ENCODE results near the gene CIAO3.
"Not testable (repeated sequence)": the region's sequence is repeated elsewhere in the genome, so short reads cannot be mapped to it uniquely, and the experiment has no call there.

The CIAO3 gene

GRCh38 chr16:716200-716568 is 24.6 kb downstream of the CIAO3 start:
- no peak for DNase-seq (ENCODE audit: low read depth, low spot score)
- WGBS (ENCODE audit: insufficient coverage, insufficient read length) = no CpG with 5 or more reads among the region's 12 CpGs
- Histone ChIP-seq H3K27ac (ENCODE audit: low read length) (no peak overlapping the region), H3K27me3 (ENCODE audit: control insufficient read depth, insufficient read depth, low read length) (peaks cover 2% of the 10 kb centered on the region; the same call in 1 of the 2 replicates), H3K9me3 (ENCODE audit: control insufficient read depth, insufficient read depth, low read length) (no peaks in the 10 kb centered on the region), H3K36me3 (ENCODE audit: control insufficient read depth, insufficient read depth, low read length) (no peaks in the 10 kb centered on the region; the same call in 1 of the 2 replicates), H3K4me1 (ENCODE audit: control insufficient read depth, insufficient read depth, low read length) (peaks cover 11% of the 10 kb centered on the region), H3K4me3 (ENCODE audit: low read length) (no peak overlapping the region)

- Histone ChIP-seq H3K9me3 (ENCODE audit: control insufficient read depth, insufficient read depth, low read length) (no peaks in the 10 kb centered on the region), H3K36me3 (ENCODE audit: control insufficient read depth, insufficient read depth, low read length) (no peaks in the 10 kb centered on the region; the same call in 1 of the 2 replicates), H3K27ac (ENCODE audit: low read length) (no peak overlapping the region), H3K27me3 (ENCODE audit: control insufficient read depth, insufficient read depth, low read length) (peaks cover 2% of the 10 kb centered on the region; the same call in 1 of the 2 replicates), H3K4me1 (ENCODE audit: control insufficient read depth, insufficient read depth, low read length) (peaks cover 11% of the 10 kb centered on the region), H3K4me3 (ENCODE audit: low read length) (peak overlapping the region; percentile 46)
- DNase-seq (ENCODE audit: low read depth, low spot score) = no peak
- WGBS (ENCODE audit: insufficient coverage, insufficient read length) = no CpG with 5 or more reads among the region's 74 CpGs
These were observed 25.2 kb downstream of the CIAO3 start for GRCh38 chr16:715477-716199.

GRCh38 chr16:714558-715476 is 26.0 kb downstream of the CIAO3 start, which contains the start of gene METRN:
Gene METRN, plus strand, starts transcription at chr16:715118. Its CDS starts 172 bp downstream, at chr16:715290.
- Histone ChIP-seq H3K27me3 (ENCODE audit: control insufficient read depth, insufficient read depth, low read length) (peaks cover 2% of the 10 kb centered on the region; the same call in 1 of the 2 replicates), H3K27ac (ENCODE audit: low read length) (no peak within 1 kb of the TSS), H3K4me1 (ENCODE audit: control insufficient read depth, insufficient read depth, low read length) (peaks cover 9% of the 10 kb centered on the region), H3K4me3 (ENCODE audit: low read length) (peak within 1 kb of the TSS; percentile 46), H3K36me3 (ENCODE audit: control insufficient read depth, insufficient read depth, low read length) (no peaks in the 10 kb centered on the region; the same call in 1 of the 2 replicates), H3K9me3 (ENCODE audit: control insufficient read depth, insufficient read depth, low read length) (no peaks in the 10 kb centered on the region)
- no peak for DNase-seq (ENCODE audit: low read depth, low spot score)
- no CpG with 5 or more reads among the region's 108 CpGs for WGBS (ENCODE audit: insufficient coverage, insufficient read length)

- DNase-seq (ENCODE audit: low read depth, low spot score) = no peak
- H3K9me3 ChIP-seq (ENCODE audit: control insufficient read depth, insufficient read depth, low read length) = no peaks in the 10 kb centered on the region
- H3K27ac ChIP-seq (ENCODE audit: low read length) = no peak overlapping the region
- H3K27me3 ChIP-seq (ENCODE audit: control insufficient read depth, insufficient read depth, low read length) = peaks cover 2% of the 10 kb centered on the region; the same call in 1 of the 2 replicates
- H3K4me1 ChIP-seq (ENCODE audit: control insufficient read depth, insufficient read depth, low read length) = peaks cover 10% of the 10 kb centered on the region
- no CpG with 5 or more reads among the region's 11 CpGs for WGBS (ENCODE audit: insufficient coverage, insufficient read length)
- H3K4me3 ChIP-seq (ENCODE audit: low read length) = no peak overlapping the region
- no peaks in the 10 kb centered on the region; the same call in 1 of the 2 replicates for H3K36me3 ChIP-seq (ENCODE audit: control insufficient read depth, insufficient read depth, low read length)
These were observed 26.7 kb downstream of the CIAO3 start for GRCh38 chr16:714079-714478.

- H3K27ac ChIP-seq (ENCODE audit: low read length); H3K4me3 ChIP-seq (ENCODE audit: low read length); H3K36me3 ChIP-seq (ENCODE audit: control insufficient read depth, insufficient read depth, low read length); DNase-seq (ENCODE audit: low read depth, low spot score); H3K9me3 ChIP-seq (ENCODE audit: control insufficient read depth, insufficient read depth, low read length); H3K4me1 ChIP-seq (ENCODE audit: control insufficient read depth, insufficient read depth, low read length): not testable (repeated sequence)
- H3K27me3 ChIP-seq (ENCODE audit: control insufficient read depth, insufficient read depth, low read length) = peaks cover 11% of the 10 kb centered on the region; the same call in 1 of the 2 replicates
- WGBS (ENCODE audit: insufficient coverage, insufficient read length) = no CpG with 5 or more reads among the region's 13 CpGs
These were observed 28.0 kb downstream of the CIAO3 start for GRCh38 chr16:712740-713250.

GRCh38 chr16:711548-712320 is 29.1 kb downstream of the CIAO3 start:
- peaks cover 11% of the 10 kb centered on the region for H3K4me1 ChIP-seq (ENCODE audit: control insufficient read depth, insufficient read depth, low read length)
- no peak for DNase-seq (ENCODE audit: low read depth, low spot score)
- H3K4me3 ChIP-seq (ENCODE audit: low read length) = no peak overlapping the region
- no peak overlapping the region for H3K27ac ChIP-seq (ENCODE audit: low read length)
- no peaks in the 10 kb centered on the region for H3K9me3 ChIP-seq (ENCODE audit: control insufficient read depth, insufficient read depth, low read length)
- H3K27me3 ChIP-seq (ENCODE audit: control insufficient read depth, insufficient read depth, low read length) = peaks cover 19% of the 10 kb centered on the region
- H3K36me3 ChIP-seq (ENCODE audit: control insufficient read depth, insufficient read depth, low read length) = no peaks in the 10 kb centered on the region; the same call in 1 of the 2 replicates
- WGBS (ENCODE audit: insufficient coverage, insufficient read length) = no CpG with 5 or more reads among the region's 25 CpGs

- Histone ChIP-seq H3K4me1 (ENCODE audit: control insufficient read depth, insufficient read depth, low read length) (peaks cover 10% of the 10 kb centered on the region), H3K4me3 (ENCODE audit: low read length) (no peak overlapping the region), H3K9me3 (ENCODE audit: control insufficient read depth, insufficient read depth, low read length) (no peaks in the 10 kb centered on the region), H3K27me3 (ENCODE audit: control insufficient read depth, insufficient read depth, low read length) (peaks cover 21% of the 10 kb centered on the region), H3K27ac (ENCODE audit: low read length) (no peak overlapping the region), H3K36me3 (ENCODE audit: control insufficient read depth, insufficient read depth, low read length) (no peaks in the 10 kb centered on the region; the same call in 1 of the 2 replicates)
- WGBS (ENCODE audit: insufficient coverage, insufficient read length) = no CpG with 5 or more reads among the region's 12 CpGs
- DNase-seq (ENCODE audit: low read depth, low spot score) = no peak
These were observed 29.7 kb downstream of the CIAO3 start for GRCh38 chr16:711084-711483.

- DNase-seq (ENCODE audit: low read depth, low spot score) = no peak
- peaks cover 19% of the 10 kb centered on the region for H3K27me3 ChIP-seq (ENCODE audit: control insufficient read depth, insufficient read depth, low read length)
- H3K27ac ChIP-seq (ENCODE audit: low read length) = no peak overlapping the region
- WGBS (ENCODE audit: insufficient coverage, insufficient read length) = no CpG with 5 or more reads among the region's 21 CpGs
- H3K4me3 ChIP-seq (ENCODE audit: low read length) = no peak overlapping the region
- peaks cover 6% of the 10 kb centered on the region; the same call in 1 of the 2 replicates for H3K4me1 ChIP-seq (ENCODE audit: control insufficient read depth, insufficient read depth, low read length)
- no peaks in the 10 kb centered on the region for H3K9me3 ChIP-seq (ENCODE audit: control insufficient read depth, insufficient read depth, low read length)
- no peaks in the 10 kb centered on the region; the same call in 1 of the 2 replicates for H3K36me3 ChIP-seq (ENCODE audit: control insufficient read depth, insufficient read depth, low read length)
These were observed 30.2 kb downstream of the CIAO3 start for GRCh38 chr16:710500-711075.

GRCh38 chr16:709566-710499 is 31.0 kb downstream of the CIAO3 start:
- no peak for DNase-seq (ENCODE audit: low read depth, low spot score)
- no peak overlapping the region for H3K4me3 ChIP-seq (ENCODE audit: low read length)
- H3K9me3 ChIP-seq (ENCODE audit: control insufficient read depth, insufficient read depth, low read length) = no peaks in the 10 kb centered on the region
- H3K27ac ChIP-seq (ENCODE audit: low read length) = no peak overlapping the region
- H3K36me3 ChIP-seq (ENCODE audit: control insufficient read depth, insufficient read depth, low read length) = no peaks in the 10 kb centered on the region; the same call in 1 of the 2 replicates
- peaks cover 21% of the 10 kb centered on the region for H3K27me3 ChIP-seq (ENCODE audit: control insufficient read depth, insufficient read depth, low read length)
- H3K4me1 ChIP-seq (ENCODE audit: control insufficient read depth, insufficient read depth, low read length) = peaks cover 6% of the 10 kb centered on the region; the same call in 1 of the 2 replicates
- WGBS (ENCODE audit: insufficient coverage, insufficient read length) = no CpG with 5 or more reads among the region's 30 CpGs
